Fibroblast of the conjunctiva (primary cell): Measurements from ENCODE around the gene TRIM62.
"Not testable (repeated sequence)": the region's sequence is repeated elsewhere in the genome, so short reads cannot be mapped to it uniquely, and the experiment has no call there.

Experiments
- DNase-seq: peaks from one replicate; pipeline ENCODE4 v3.0.0-alpha.2; 2010; ENCODE audit warnings: low read depth

TRIM62 gene

GRCh38 chr1:33158366-33158765 lies 23.5 kb downstream of the TRIM62 start:
- DNase-seq = no peak

GRCh38 chr1:33157131-33157530 lies 24.7 kb downstream of the TRIM62 start:
- no peak for DNase-seq

GRCh38 chr1:33155877-33156538 lies 25.8 kb downstream of the TRIM62 start:
- no peak for DNase-seq

GRCh38 chr1:33153650-33154049 lies 28.2 kb downstream of the TRIM62 start:
- DNase-seq = no peak

GRCh38 chr1:33152685-33153432 lies 29.0 kb downstream of the TRIM62 start:
- DNase-seq = peak; percentile 89

- DNase-seq = no peak
Measured at GRCh38 chr1:33151116-33151515, 30.7 kb downstream of the TRIM62 start.

- no peak for DNase-seq
Measured at GRCh38 chr1:33150522-33150921, 31.3 kb downstream of the TRIM62 start.

- DNase-seq = no peak
Measured at GRCh38 chr1:33149453-33150190, 32.2 kb downstream of the TRIM62 start.

GRCh38 chr1:33148615-33149014 lies 33.2 kb downstream of the TRIM62 start:
- no peak for DNase-seq

GRCh38 chr1:33147997-33148314 lies 33.9 kb downstream of the TRIM62 start:
- DNase-seq = no peak

- no peak for DNase-seq
Measured at GRCh38 chr1:33147275-33147996, 34.4 kb downstream of the TRIM62 start.

GRCh38 chr1:33146003-33146402 lies 35.8 kb downstream of the TRIM62 start:
- no peak for DNase-seq

GRCh38 chr1:33143698-33144097 lies 38.1 kb downstream of the TRIM62 start:
- DNase-seq = no peak

GRCh38 chr1:33143176-33143575 lies 38.7 kb downstream of the TRIM62 start:
- no peak for DNase-seq

- no peak for DNase-seq
Measured at GRCh38 chr1:33142483-33143064, 39.3 kb downstream of the TRIM62 start.

- DNase-seq = no peak
Measured at GRCh38 chr1:33141781-33142180, 40.1 kb downstream of the TRIM62 start.

- DNase-seq = no peak
Measured at GRCh38 chr1:33141216-33141615, 40.6 kb downstream of the TRIM62 start.

- DNase-seq = no peak
Measured at GRCh38 chr1:33140153-33141149, 41.4 kb downstream of the TRIM62 start.

GRCh38 chr1:33137800-33138199 lies 44.0 kb downstream of the TRIM62 start:
- DNase-seq = no peak

- not testable (repeated sequence) for DNase-seq
Measured at GRCh38 chr1:33136041-33136440, 45.8 kb downstream of the TRIM62 start.
